Measurements from ENCODE around the gene SIPA1. TPM values are rescaled to one million over a fixed set of nuclear protein-coding genes. Genes with fewer than 3 reads are reported as not detected.
A peak's percentile ranks its signal among the peaks of the same experiment; 100 is the strongest.
"Not testable (repeated sequence)": the region's sequence is repeated elsewhere in the genome, so short reads cannot be mapped to it uniquely, and the experiment has no call there.

The SIPA1 gene
- total RNA-seq, 2 experiments from 2014 or later, result 95.4 to 156 TPM

DNA sequence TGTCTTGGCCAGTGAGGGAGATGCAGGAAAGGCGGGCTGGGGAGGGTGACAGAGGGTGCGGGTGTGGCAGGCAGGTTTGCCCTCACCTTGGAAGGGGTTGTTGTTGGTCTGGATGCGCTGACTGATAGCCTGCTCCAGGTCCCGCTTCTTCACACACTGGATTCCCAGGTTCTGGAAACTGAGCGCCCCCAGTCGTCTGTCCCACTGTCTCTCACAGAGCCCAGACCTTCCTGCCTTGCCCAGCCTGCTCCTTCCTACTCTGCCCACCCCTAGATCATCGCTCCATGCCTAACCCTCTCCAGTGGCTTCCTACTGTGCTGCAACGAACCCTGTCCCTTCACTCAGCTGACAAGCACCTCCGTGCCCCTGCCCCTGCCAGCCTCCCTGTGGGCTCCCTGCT lies 22.1 kb downstream of the SIPA1 start:
- no peak overlapping the region for H3K4me3 ChIP-seq (ENCODE audit: low read depth, low read length, poor library complexity, severe bottlenecking)
- TF ChIP-seq EZH2phosphoT487 (IDR thresholded peaks at IDR 0.05; ENCODE audit: borderline replicate concordance, low read depth, low read length), result no peak
- TF ChIP-seq, protein P1, sequence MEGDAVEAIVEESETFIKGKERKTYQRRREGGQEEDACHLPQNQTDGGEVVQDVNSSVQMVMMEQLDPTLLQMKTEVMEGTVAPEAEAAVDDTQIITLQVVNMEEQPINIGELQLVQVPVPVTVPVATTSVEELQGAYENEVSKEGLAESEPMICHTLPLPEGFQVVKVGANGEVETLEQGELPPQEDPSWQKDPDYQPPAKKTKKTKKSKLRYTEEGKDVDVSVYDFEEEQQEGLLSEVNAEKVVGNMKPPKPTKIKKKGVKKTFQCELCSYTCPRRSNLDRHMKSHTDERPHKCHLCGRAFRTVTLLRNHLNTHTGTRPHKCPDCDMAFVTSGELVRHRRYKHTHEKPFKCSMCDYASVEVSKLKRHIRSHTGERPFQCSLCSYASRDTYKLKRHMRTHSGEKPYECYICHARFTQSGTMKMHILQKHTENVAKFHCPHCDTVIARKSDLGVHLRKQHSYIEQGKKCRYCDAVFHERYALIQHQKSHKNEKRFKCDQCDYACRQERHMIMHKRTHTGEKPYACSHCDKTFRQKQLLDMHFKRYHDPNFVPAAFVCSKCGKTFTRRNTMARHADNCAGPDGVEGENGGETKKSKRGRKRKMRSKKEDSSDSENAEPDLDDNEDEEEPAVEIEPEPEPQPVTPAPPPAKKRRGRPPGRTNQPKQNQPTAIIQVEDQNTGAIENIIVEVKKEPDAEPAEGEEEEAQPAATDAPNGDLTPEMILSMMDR (conservative IDR thresholded peaks at IDR 0.05; ENCODE audit: low read length), result no peak
- intact Hi-C loops (cut with micrococcal nuclease; ENCODE audit: unreplicated experiment), result loop anchor here (5.0 kb wide), 1 partner anchor 88 kb away; the partner anchor contains the start of genes FAM89B and ZNRD2
- POLR2A ChIA-PET, result interaction anchor here (0.9 kb wide), 1 partner anchor 45 kb away, joined by 4 read pairs; no protein-coding TSS in a partner anchor
- BruUV-seq (replicated peaks), result no TSS peak
- H3K79me2 ChIP-seq (ENCODE audit: insufficient read depth, low read depth, low read length), result peaks cover 19% of the 10 kb centered on the region
- H3K9me2 ChIP-seq (ENCODE audit: insufficient read depth, low read length), result no peaks in the 10 kb centered on the region
- peaks cover 15% of the 10 kb centered on the region for H3K4me1 ChIP-seq (ENCODE audit: insufficient read depth, low read length, poor library complexity, severe bottlenecking)
- H3K4me2 ChIP-seq (ENCODE audit: low read length), result no peak overlapping the region
- CTCF ChIA-PET (ENCODE audit: unreplicated experiment), result no interaction called here
- no peak for DNase-seq (ENCODE audit: low spot score)
- H3K9me3 ChIP-seq (ENCODE audit: low read length), result no peaks in the 10 kb centered on the region
- H2AFZ ChIP-seq (ENCODE audit: low read length), result no peak overlapping the region
- H3K36me3 ChIP-seq (ENCODE audit: insufficient read depth, low read length), result peaks cover 65% of the 10 kb centered on the region
- H4K20me1 ChIP-seq (ENCODE audit: insufficient read depth, low read length), result peaks cover 11% of the 10 kb centered on the region; the same call in 1 of the 2 replicates
- no peak overlapping the region for H3K27ac ChIP-seq (ENCODE audit: low read depth, low read length, poor library complexity, severe bottlenecking)

DNA sequence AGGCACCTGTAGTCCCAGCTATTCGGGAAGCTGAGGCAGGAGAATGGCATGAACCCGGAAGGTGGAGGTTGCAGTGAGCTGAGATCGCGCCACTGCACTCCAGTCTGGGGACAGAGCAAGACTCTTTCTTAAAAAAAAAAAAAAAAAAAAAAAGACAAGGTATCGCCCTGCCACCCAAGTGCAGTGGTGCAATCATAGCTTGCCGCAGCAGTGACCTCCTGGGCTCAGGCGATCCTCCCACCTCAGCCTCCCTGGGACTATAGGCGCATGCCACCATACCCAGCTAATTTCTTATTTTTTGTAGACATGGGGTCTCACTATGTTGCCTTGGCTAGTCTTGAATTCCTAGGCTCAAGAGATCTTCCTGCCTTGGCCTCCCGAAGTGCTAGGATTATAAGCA lies 23.0 kb downstream of the SIPA1 start:
- H3K27ac ChIP-seq (ENCODE audit: low read depth, low read length, poor library complexity, severe bottlenecking); POLR2A ChIA-PET; H2AFZ ChIP-seq (ENCODE audit: low read length); DNase-seq (ENCODE audit: low spot score); BruUV-seq (replicated peaks); H3K9me3 ChIP-seq (ENCODE audit: low read length); H3K4me3 ChIP-seq (ENCODE audit: low read depth, low read length, poor library complexity, severe bottlenecking); H3K9me2 ChIP-seq (ENCODE audit: insufficient read depth, low read length): not testable (repeated sequence)
- Histone ChIP-seq H3K36me3 (ENCODE audit: insufficient read depth, low read length) (peaks cover 56% of the 10 kb centered on the region), H3K4me2 (ENCODE audit: low read length) (peak overlapping the region; percentile 99; the same call in 1 of the 2 replicates), H3K4me1 (ENCODE audit: insufficient read depth, low read length, poor library complexity, severe bottlenecking) (peaks cover 15% of the 10 kb centered on the region), H4K20me1 (ENCODE audit: insufficient read depth, low read length) (peaks cover 11% of the 10 kb centered on the region; the same call in 1 of the 2 replicates), H3K79me2 (ENCODE audit: insufficient read depth, low read depth, low read length) (peaks cover 19% of the 10 kb centered on the region)
- CTCF ChIA-PET (ENCODE audit: unreplicated experiment), result interaction anchor here (0.7 kb wide), 1 partner anchor 1201 kb away, joined by 6 read pairs; no protein-coding TSS in a partner anchor
- intact Hi-C loops (cut with micrococcal nuclease; ENCODE audit: unreplicated experiment), result loop anchor here (5.0 kb wide), 1 partner anchor 89 kb away; the partner anchor contains the start of genes FAM89B and ZNRD2

DNA sequence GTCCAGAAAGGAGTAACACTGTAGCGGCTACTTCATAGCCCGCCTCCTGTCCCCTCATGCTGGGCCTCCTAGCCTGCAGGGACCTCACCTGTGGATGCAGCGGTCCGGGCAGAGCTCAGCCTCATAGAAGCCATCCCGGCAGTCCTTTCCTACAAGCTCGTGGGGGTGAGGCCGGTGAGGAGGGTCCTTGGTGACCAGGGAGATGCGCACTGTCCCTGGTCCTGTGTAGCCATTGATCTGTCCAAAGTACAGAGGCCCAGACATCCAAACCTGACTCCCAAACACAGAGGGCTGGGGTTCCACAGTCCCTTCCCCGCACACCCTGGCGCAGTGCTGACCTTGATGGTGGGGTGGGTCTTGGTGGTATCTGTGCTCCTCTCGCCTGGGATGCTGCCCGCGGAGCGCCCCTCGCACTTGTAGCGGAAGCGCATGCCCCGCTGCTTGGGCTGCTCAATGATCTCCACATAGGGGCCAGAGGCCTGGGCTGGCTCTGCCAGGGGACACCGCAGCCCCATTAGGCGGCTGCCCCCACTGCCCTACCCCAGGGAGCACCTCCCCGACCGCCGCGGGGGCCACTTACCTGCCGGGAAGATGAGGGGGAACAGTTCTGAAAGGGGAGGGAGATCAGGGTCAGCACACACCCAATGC lies 23.8 kb downstream of the SIPA1 start:
- Histone ChIP-seq H4K20me1 (ENCODE audit: insufficient read depth, low read length) (peaks cover 11% of the 10 kb centered on the region; the same call in 1 of the 2 replicates), H3K4me1 (ENCODE audit: insufficient read depth, low read length, poor library complexity, severe bottlenecking) (peaks cover 15% of the 10 kb centered on the region), H3K9me2 (ENCODE audit: insufficient read depth, low read length) (no peaks in the 10 kb centered on the region), H3K4me2 (ENCODE audit: low read length) (peak overlapping the region; percentile 99), H3K79me2 (ENCODE audit: insufficient read depth, low read depth, low read length) (peaks cover 19% of the 10 kb centered on the region), H3K27ac (ENCODE audit: low read depth, low read length, poor library complexity, severe bottlenecking) (peak overlapping the region; percentile 42), H3K36me3 (ENCODE audit: insufficient read depth, low read length) (peaks cover 48% of the 10 kb centered on the region), H3K4me3 (ENCODE audit: low read depth, low read length, poor library complexity, severe bottlenecking) (peak overlapping the region; percentile 100), H2AFZ (ENCODE audit: low read length) (no peak overlapping the region), H3K9me3 (ENCODE audit: low read length) (no peaks in the 10 kb centered on the region)
- ChIA-PET CTCF (ENCODE audit: unreplicated experiment) (no interaction called here), POLR2A (no interaction called here)
- TF ChIP-seq, protein P1 (conservative IDR thresholded peaks at IDR 0.05; ENCODE audit: low read length), result no peak
- TF ChIP-seq EZH2phosphoT487 (IDR thresholded peaks at IDR 0.05; ENCODE audit: borderline replicate concordance, low read depth, low read length), result no peak
- intact Hi-C loops (cut with micrococcal nuclease; ENCODE audit: unreplicated experiment), result loop anchor here (1.0 to 5.0 kb wide), 2 partner anchors 35 to 89 kb away; partner anchors contain the start of genes FAM89B and ZNRD2
- no TSS peak for BruUV-seq (replicated peaks)
- peak; percentile 27 for DNase-seq (ENCODE audit: low spot score)
